Measurements from ENCODE around the gene VAMP8.

- TF ChIP-seq GATA3 (IDR thresholded peaks at IDR 0.05; ENCODE audit: low read depth, low read length) (no peak), GATA2 (IDR thresholded peaks at IDR 0.05; ENCODE audit: low read depth, low read length) (no peak)
These were observed 30.1 kb upstream of the VAMP8 start for GRCh38 chr2:85547089-85547858.
